Esophagus muscularis mucosa (tissue), 4 donors: Measurements from ENCODE around the gene ABCA6.

Experiments used
- EP300 ChIP-seq: sonication (generic); formaldehyde crosslinking; IDR thresholded peaks from one replicate; pipeline ENCODE4 v1.6.1; 2017; ENCODE audit warnings: antibody characterized with exemption
- POLR2A ChIP-seq: fragments of 450-650 bp; IDR thresholded peaks from one replicate; pipeline ENCODE4 v1.6.1; 2017; ENCODE audit warnings: antibody characterized with exemption, moderate library complexity, mild to moderate bottlenecking, low read depth
- POLR2AphosphoS5 ChIP-seq, 2 donors: sonication (generic); formaldehyde crosslinking; IDR thresholded peaks; one replicate each; pipeline ENCODE4 v1.6.1; 2017; ENCODE audit warnings: antibody characterized with exemption in 2 of 2
- TF ChIP-seq, protein P1 (sequence below), 3 experiments: fragments of 200-600 bp in 2 of 3; fragments of 450-650 bp in 1 of 3; sonication (generic) in 2 of 3; IDR thresholded peaks; one replicate each; pipeline ENCODE4 v1.5.1; 2017 to 2019; ENCODE audit warnings: antibody characterized with exemption in 3 of 3, mild to moderate bottlenecking in 2 of 3, moderate library complexity in 1 of 3

DNA sequence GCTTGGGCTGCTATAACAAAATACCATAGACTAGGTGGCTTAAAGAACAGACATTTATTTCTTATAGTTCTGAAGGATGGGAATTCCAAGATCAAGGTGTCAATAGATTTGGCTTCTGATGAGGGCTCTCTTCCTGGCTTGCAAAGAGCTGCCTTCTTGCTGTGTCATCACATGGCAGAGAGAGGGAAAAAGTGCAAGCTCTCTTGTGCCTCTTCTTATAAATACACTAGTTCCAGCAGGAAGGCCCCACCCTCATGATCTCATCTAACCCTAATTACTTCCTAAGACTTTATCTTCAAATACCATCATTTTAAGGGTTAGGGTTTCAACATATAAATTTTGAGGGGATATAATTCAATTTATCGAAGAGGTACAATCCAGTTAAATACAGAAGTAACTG is 111.5 kb downstream of the ABCA6 start:
- TF ChIP-seq, protein P1, sequence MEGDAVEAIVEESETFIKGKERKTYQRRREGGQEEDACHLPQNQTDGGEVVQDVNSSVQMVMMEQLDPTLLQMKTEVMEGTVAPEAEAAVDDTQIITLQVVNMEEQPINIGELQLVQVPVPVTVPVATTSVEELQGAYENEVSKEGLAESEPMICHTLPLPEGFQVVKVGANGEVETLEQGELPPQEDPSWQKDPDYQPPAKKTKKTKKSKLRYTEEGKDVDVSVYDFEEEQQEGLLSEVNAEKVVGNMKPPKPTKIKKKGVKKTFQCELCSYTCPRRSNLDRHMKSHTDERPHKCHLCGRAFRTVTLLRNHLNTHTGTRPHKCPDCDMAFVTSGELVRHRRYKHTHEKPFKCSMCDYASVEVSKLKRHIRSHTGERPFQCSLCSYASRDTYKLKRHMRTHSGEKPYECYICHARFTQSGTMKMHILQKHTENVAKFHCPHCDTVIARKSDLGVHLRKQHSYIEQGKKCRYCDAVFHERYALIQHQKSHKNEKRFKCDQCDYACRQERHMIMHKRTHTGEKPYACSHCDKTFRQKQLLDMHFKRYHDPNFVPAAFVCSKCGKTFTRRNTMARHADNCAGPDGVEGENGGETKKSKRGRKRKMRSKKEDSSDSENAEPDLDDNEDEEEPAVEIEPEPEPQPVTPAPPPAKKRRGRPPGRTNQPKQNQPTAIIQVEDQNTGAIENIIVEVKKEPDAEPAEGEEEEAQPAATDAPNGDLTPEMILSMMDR (IDR thresholded peaks at IDR 0.05) = no peak
- TF ChIP-seq POLR2A = no peak
- no peak for TF ChIP-seq POLR2AphosphoS5 (IDR thresholded peaks at IDR 0.05)
- no peak for TF ChIP-seq EP300
